Astrocyte of the spinal cord (primary cell): Measurements from ENCODE around the gene PACRG.

Source experiments
- DNase-seq: peaks from one replicate; pipeline ENCODE4 v3.0.0; 2011; ENCODE audit warnings: low read depth, low spot score
- H3K4me3 ChIP-seq: 2 replicates; pipeline ENCODE4 v1.5.1; 2011; ENCODE audit warnings: low read depth, mild to moderate bottlenecking, low read length, moderate library complexity
- CTCF ChIP-seq: IDR thresholded peaks from 2 replicates; pipeline ENCODE4 v1.5.1; 2012; ENCODE audit warnings: low read depth, mild to moderate bottlenecking, low read length, inconsistent platforms
- in situ Hi-C: cut with HindIII; loops from 2 replicates; pipeline ENCODE4 v1.10.0; 2017; ENCODE audit warnings: low sequenced_read_pairs

PACRG gene

GRCh38 chr6:163021054-163021453 lies 293.3 kb downstream of the PACRG start:
- no peak for DNase-seq
- no peak for TF ChIP-seq CTCF
- H3K4me3 ChIP-seq = no peak overlapping the region
- in situ Hi-C loops = no loop called here

GRCh38 chr6:163023700-163024099 lies 295.9 kb downstream of the PACRG start:
- in situ Hi-C loops = no loop called here

GRCh38 chr6:163026893-163027292 lies 299.1 kb downstream of the PACRG start:
- DNase-seq = no peak
- no peak for TF ChIP-seq CTCF
- no peak overlapping the region for H3K4me3 ChIP-seq
- in situ Hi-C loops = no loop called here

More at GRCh38 chr6:163023700-163024099, 295.9 kb downstream of the PACRG start:
- DNase-seq = no peak
- no peak for TF ChIP-seq CTCF
- no peak overlapping the region for H3K4me3 ChIP-seq

- in situ Hi-C loops = no loop called here
- H3K4me3 ChIP-seq = no peak overlapping the region
- TF ChIP-seq CTCF = no peak
- no peak for DNase-seq
These were observed 303.2 kb downstream of the PACRG start for GRCh38 chr6:163030980-163031379.

- no peak for TF ChIP-seq CTCF
- H3K4me3 ChIP-seq = no peak overlapping the region
- no peak for DNase-seq
- in situ Hi-C loops = no loop called here
These were observed 304.2 kb downstream of the PACRG start for GRCh38 chr6:163031931-163032330.

GRCh38 chr6:163036160-163036645 lies 308.4 kb downstream of the PACRG start:
- no peak for TF ChIP-seq CTCF
- no peak overlapping the region for H3K4me3 ChIP-seq
- no peak for DNase-seq
- in situ Hi-C loops = no loop called here

GRCh38 chr6:163038317-163038716 lies 310.5 kb downstream of the PACRG start:
- in situ Hi-C loops = no loop called here
- no peak for DNase-seq
- TF ChIP-seq CTCF = no peak
- no peak overlapping the region for H3K4me3 ChIP-seq
